Lung (tissue), 12 donors: ENCODE measurements around the gene NOD1. TPM values are rescaled to one million over a fixed set of nuclear protein-coding genes. Genes with fewer than 3 reads are reported as not detected.
A peak's percentile ranks its signal among the peaks of the same experiment; 100 is the strongest.

Experiments used
- ATAC-seq: fragments of 200-7000 bp; cut with Tn5 transposase; one replicate; pipeline ENCODE4 v1.9.1; 2020; ENCODE audit warnings: moderate number of reproducible peaks; ENCODE audit not compliant: insufficient read depth, low FRiP score
- DNase-seq, 3 donors: peaks; one replicate each; pipeline ENCODE4 v3.0.0-alpha.2; 2013 to 2017
- H3K27ac ChIP-seq, 2 donors: one replicate each; pipeline ENCODE4 v1.5.1; 2013; ENCODE audit warnings: mild to moderate bottlenecking in 2 of 2, moderate library complexity in 2 of 2, control low read depth in 1 of 2, inconsistent platforms in 1 of 2, low read depth in 1 of 2, low read length in 1 of 2
- H3K27me3 ChIP-seq, 3 donors: one replicate each; pipeline ENCODE4 v1.5.1; 2013; ENCODE audit warnings: low read length in 2 of 3; ENCODE audit not compliant: control insufficient read depth in 3 of 3, insufficient read depth in 3 of 3
- H3K36me3 ChIP-seq, 4 donors: one replicate each; pipeline ENCODE4 v1.5.1; 2013; ENCODE audit warnings: low read length in 4 of 4, mild to moderate bottlenecking in 1 of 4, moderate library complexity in 1 of 4; ENCODE audit not compliant: control insufficient read depth in 4 of 4, insufficient read depth in 4 of 4
- H3K4me1 ChIP-seq, 5 donors: one replicate each; pipeline ENCODE4 v1.5.1; 2013; ENCODE audit warnings: low read length in 5 of 5, mild to moderate bottlenecking in 2 of 5, moderate library complexity in 1 of 5; ENCODE audit not compliant: control insufficient read depth in 5 of 5, insufficient read depth in 5 of 5
- H3K4me3 ChIP-seq: one replicate; pipeline ENCODE4 v1.5.1; 2013; ENCODE audit warnings: mild to moderate bottlenecking, control low read depth, moderate library complexity
- H3K9ac ChIP-seq, 2 donors: one replicate each; pipeline ENCODE4 v1.5.1; 2013; ENCODE audit warnings: low read length in 2 of 2, control low read depth in 1 of 2; ENCODE audit not compliant: insufficient read depth in 1 of 2
- H3K9me3 ChIP-seq, 4 donors: one replicate each; pipeline ENCODE4 v1.5.1; 2013; ENCODE audit warnings: low read length in 3 of 4, mild to moderate bottlenecking in 1 of 4, moderate library complexity in 1 of 4; ENCODE audit not compliant: control insufficient read depth in 4 of 4, insufficient read depth in 3 of 4
- CTCF ChIP-seq: IDR thresholded peaks from 2 replicates; pipeline ENCODE4 v1.5.1; 2012; ENCODE audit warnings: mild to moderate bottlenecking; ENCODE audit errors: control extremely low read depth, extremely low read depth
- WGBS, 2 donors: extraction: QIAGEN DNeasy Blood & Tissue Kit; methylation state at CpG; one replicate each; pipeline ENCODE4 v1.1.7; 2013; 5-methylcytosine and 5-hydroxymethylcytosine counted together
- polyA plus RNA-seq, 2 donors: library from polyadenylated mRNA; stranded (reverse); fragments of 200-250 nt; gene quantifications; one replicate each; pipeline ENCODE4 v1.2.1, GENCODE V29; 2013
- total RNA-seq, 2 donors: library from RNA; depleted of rRNA in 1 of 2; stranded (reverse); fragments of >200 nt in 1 of 2; gene quantifications; one replicate each; pipeline ENCODE4 v1.2.1, GENCODE V29; 2014 to 2021
- donor health status: control.
- donor health status: control.
- donor health status: Bipolar disorder and iron deficiency.
- donor health status: healthy.
- donor health status: DM: yes; HTN: yes; CAD: no.

Gene NOD1
- total and polyA plus RNA-seq, 4 donors: 11.5 to 46.1 (median 21.5) TPM

- 84 to 91% methylated on average over 3 of the region's 3 CpGs for WGBS, 2 donors
- H3K27me3 ChIP-seq: no peaks in the 10 kb centered on the region
Measured at GRCh38 chr7:30403477-30403876, 75.1 kb downstream of the NOD1 start.

DNA sequence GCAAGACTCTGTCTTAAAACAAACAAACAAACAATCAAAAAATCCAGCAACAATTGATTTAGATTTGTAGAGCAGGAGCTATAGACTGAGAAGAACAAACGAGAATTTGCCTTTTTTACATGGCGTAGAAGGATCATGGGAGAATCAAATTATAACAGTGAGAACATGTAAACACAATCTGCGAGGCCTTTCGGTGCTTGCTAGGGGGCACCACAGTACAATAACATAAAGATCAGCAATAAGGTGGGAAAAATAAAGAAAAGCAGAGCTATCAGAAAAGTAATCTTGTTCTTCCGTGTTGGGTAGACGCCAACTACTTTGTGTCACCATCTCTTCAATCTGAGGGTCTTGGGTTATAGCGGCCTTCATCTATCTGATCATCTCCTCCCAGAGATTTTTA is 82.2 kb downstream of the NOD1 start:
- no peak for TF ChIP-seq CTCF
- no peaks in the 10 kb centered on the region for H3K27me3 ChIP-seq
- no peak overlapping the region for H3K27ac ChIP-seq
- no peaks in the 10 kb centered on the region for H3K36me3 ChIP-seq
- peaks cover 0 to 1% (median 0%) of the 10 kb centered on the region in 4 donors for H3K9me3 ChIP-seq
- ATAC-seq (no peak), DNase-seq (peak in 2 of 3 donors; percentile 32 to 49)
- WGBS, 2 donors: 69 to 77% methylated on average over 7 of the region's 7 CpGs
- no peak overlapping the region for H3K9ac ChIP-seq
- H3K4me1 ChIP-seq: no peaks in the 10 kb centered on the region
- no peak overlapping the region for H3K4me3 ChIP-seq

More at GRCh38 chr7:30403477-30403876, 75.1 kb downstream of the NOD1 start:
- ATAC-seq (no peak), DNase-seq (no peak)
- TF ChIP-seq CTCF: no peak
- Histone ChIP-seq H3K27ac (no peak overlapping the region), H3K4me1 (no peaks in the 10 kb centered on the region), H3K9ac (no peak overlapping the region), H3K9me3 (no peaks in the 10 kb centered on the region), H3K36me3 (no peaks in the 10 kb centered on the region), H3K4me3 (no peak overlapping the region)

DNA sequence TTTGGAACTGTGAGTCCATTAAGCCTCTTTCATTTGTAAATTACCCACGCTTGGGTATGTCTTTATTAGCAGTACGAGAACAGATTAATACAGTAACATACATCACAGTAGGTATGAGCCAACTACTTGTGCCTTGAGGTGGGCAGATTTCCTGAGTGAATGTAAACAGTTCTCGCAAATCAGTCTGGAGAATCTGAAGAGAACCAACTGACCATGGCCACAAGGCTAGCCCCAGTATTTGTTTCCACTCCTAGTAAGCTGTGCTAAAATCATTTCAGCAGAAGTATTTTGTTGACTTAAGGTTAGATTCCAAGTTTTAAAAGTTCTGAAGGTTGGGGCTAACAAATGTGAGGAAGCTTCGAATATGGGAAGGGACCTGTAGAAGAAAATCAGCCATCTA is 82.9 kb downstream of the NOD1 start:
- Histone ChIP-seq H3K27ac (no peak overlapping the region), H3K27me3 (no peaks in the 10 kb centered on the region), H3K4me3 (no peak overlapping the region), H3K4me1 (no peaks in the 10 kb centered on the region), H3K36me3 (no peaks in the 10 kb centered on the region), H3K9me3 (peaks cover 0 to 1% (median 0%) of the 10 kb centered on the region in 4 donors), H3K9ac (no peak overlapping the region)
- 84 to 87% methylated on average over 4 of the region's 4 CpGs for WGBS, 2 donors
- no peak for TF ChIP-seq CTCF
- DNase-seq (no peak), ATAC-seq (no peak)

DNA sequence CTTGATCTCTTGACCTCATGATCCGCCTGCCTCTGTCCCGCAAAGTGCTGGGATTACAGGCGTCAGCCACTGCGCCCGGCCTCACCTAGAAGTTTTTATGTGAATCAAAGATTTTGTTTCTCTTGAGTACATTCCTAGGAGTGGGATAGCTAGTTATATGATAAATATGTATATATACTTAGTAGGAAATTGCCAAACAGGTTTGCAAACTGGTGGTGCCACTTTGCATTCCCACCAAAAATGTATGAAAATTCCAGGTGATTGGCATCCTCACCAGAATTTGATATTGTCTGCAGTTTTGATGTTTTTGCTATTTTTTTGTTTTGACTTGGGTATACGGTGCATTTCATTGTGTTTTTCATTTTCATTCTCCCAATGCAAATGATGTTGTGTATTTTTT is 86.8 kb downstream of the NOD1 start:
- H3K36me3 ChIP-seq: no peaks in the 10 kb centered on the region

More for the DNA sequence above, 86.8 kb downstream of the NOD1 start:
- Histone ChIP-seq H3K4me1 (peaks cover 0 to 2% (median 0%) of the 10 kb centered on the region in 5 donors), H3K27me3 (no peaks in the 10 kb centered on the region), H3K4me3 (no peak overlapping the region), H3K9me3 (peaks cover 0 to 1% (median 0%) of the 10 kb centered on the region in 4 donors), H3K9ac (no peak overlapping the region), H3K27ac (no peak overlapping the region)
- WGBS, 2 donors: 93 to 96% methylated on average over 6 of the region's 6 CpGs
- DNase-seq (peak in 2 of 3 donors; percentile 23 to 44), ATAC-seq (no peak)
- no peak for TF ChIP-seq CTCF
